ENCODE data around the gene EARS2. TPM values are rescaled to one million over a fixed set of nuclear protein-coding genes. Genes with fewer than 3 reads are reported as not detected.

The EARS2 gene
- total RNA-seq, 1 donor from 2014 or later: 19.7 TPM

DNA sequence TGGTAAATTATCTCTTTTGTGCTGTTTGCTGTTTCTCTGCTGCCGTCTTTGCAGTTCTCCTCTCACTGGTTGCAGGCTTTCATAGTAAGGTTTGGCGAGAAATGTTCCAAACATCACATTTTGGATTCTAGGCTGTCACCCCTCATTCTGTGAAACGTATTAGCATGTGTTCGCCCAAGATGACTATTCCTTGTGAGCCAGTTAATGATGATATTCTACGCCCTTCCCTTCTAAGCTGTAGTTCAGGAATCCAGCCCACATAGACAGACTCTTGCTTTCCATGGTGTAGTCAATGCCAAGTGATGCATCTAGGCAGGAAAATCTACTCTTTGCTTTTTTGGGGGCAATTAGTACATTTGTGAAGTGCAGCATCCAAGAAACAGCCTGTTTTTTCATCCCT is 14.7 kb upstream of the EARS2 start:
- TF ChIP-seq EZH2phosphoT487 (IDR thresholded peaks at IDR 0.05) (no peak), EZH2 (IDR thresholded peaks at IDR 0.05) (no peak)
- TF ChIP-seq, protein P1, sequence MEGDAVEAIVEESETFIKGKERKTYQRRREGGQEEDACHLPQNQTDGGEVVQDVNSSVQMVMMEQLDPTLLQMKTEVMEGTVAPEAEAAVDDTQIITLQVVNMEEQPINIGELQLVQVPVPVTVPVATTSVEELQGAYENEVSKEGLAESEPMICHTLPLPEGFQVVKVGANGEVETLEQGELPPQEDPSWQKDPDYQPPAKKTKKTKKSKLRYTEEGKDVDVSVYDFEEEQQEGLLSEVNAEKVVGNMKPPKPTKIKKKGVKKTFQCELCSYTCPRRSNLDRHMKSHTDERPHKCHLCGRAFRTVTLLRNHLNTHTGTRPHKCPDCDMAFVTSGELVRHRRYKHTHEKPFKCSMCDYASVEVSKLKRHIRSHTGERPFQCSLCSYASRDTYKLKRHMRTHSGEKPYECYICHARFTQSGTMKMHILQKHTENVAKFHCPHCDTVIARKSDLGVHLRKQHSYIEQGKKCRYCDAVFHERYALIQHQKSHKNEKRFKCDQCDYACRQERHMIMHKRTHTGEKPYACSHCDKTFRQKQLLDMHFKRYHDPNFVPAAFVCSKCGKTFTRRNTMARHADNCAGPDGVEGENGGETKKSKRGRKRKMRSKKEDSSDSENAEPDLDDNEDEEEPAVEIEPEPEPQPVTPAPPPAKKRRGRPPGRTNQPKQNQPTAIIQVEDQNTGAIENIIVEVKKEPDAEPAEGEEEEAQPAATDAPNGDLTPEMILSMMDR (IDR thresholded peaks at IDR 0.05): no peak
- Mint-ChIP-seq H3K36me3 (peaks cover 23% of the 10 kb centered on the region), H3K27me3 (ENCODE audit: insufficient read depth, low read depth) (no peaks in the 10 kb centered on the region), H3K4me1 (no peaks in the 10 kb centered on the region), H3K27ac (peak overlapping the region; percentile 9), H3K4me3 (no peak overlapping the region), H3K9me3 (no peaks in the 10 kb centered on the region)
- DNase-seq (ENCODE audit: low spot score): no peak
- peaks cover 16% of the 10 kb centered on the region for H4K20me1 ChIP-seq (ENCODE audit: low read depth)
- no peak overlapping the region for H3K27ac ChIP-seq
- H3K79me2 ChIP-seq (ENCODE audit: low read depth): no peaks in the 10 kb centered on the region
- no peaks in the 10 kb centered on the region for H3K36me3 ChIP-seq
- no peak overlapping the region for H2AFZ ChIP-seq (replicated peaks)
- H3K9me3 ChIP-seq (ENCODE audit: low read depth): no peaks in the 10 kb centered on the region
- H3F3A ChIP-seq (ENCODE audit: low read depth): no peaks in the 10 kb centered on the region
- no peak overlapping the region for H3K4me3 ChIP-seq
- H3K4me1 ChIP-seq: no peaks in the 10 kb centered on the region
- H3K9ac ChIP-seq: no peak overlapping the region
- no peak overlapping the region for H3K4me2 ChIP-seq
- no peaks in the 10 kb centered on the region for H3K27me3 ChIP-seq

DNA sequence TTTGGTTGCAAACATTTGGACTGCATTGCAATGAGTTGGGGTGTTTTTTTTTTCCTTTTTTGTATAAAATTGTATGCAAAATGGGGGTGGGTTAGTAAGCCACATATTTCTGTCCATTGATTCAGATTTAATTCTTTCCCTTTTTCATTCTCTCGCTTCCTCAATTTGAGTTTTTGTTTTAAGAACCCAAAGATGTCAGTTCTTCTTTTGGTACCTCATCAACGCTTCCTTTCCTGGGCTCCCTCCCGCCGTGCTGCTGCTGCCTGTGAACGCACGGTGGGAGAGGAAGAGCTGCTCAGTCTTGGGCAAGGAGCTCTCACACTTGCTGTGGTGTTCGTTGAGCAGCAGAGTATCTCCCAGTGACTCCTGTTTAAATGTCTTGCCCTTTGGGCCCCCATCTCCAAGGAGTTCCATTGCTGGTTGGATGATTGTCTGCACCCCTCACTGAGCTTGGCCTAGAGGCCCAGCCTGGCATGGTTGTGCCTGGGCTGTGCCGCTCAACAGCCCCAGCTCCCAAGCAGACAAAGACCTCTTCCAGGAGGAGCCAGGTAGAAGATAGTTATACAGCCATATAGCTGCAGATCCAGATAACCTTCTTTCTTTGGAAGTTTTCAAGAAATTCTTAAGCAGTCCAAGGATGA is 14.0 kb upstream of the EARS2 start:
- Histone ChIP-seq H3K4me1 (no peaks in the 10 kb centered on the region), H3K27me3 (no peaks in the 10 kb centered on the region), H3F3A (ENCODE audit: low read depth) (no peaks in the 10 kb centered on the region), H3K4me2 (no peak overlapping the region), H3K36me3 (no peaks in the 10 kb centered on the region), H3K9me3 (ENCODE audit: low read depth) (no peaks in the 10 kb centered on the region), H3K9ac (no peak overlapping the region), H3K4me3 (no peak overlapping the region), H4K20me1 (ENCODE audit: low read depth) (peaks cover 16% of the 10 kb centered on the region), H3K79me2 (ENCODE audit: low read depth) (no peaks in the 10 kb centered on the region), H3K27ac (no peak overlapping the region), H2AFZ (replicated peaks) (no peak overlapping the region)
- no peaks in the 10 kb centered on the region for H3K4me1 Mint-ChIP-seq
- H3K4me3 Mint-ChIP-seq: no peak overlapping the region
- H3K27me3 Mint-ChIP-seq (ENCODE audit: insufficient read depth, low read depth): no peaks in the 10 kb centered on the region
- peaks cover 27% of the 10 kb centered on the region for H3K36me3 Mint-ChIP-seq
- no peak overlapping the region for H3K27ac Mint-ChIP-seq
- DNase-seq (ENCODE audit: low spot score): no peak
- no peak for TF ChIP-seq EZH2phosphoT487 (IDR thresholded peaks at IDR 0.05)
- no peak for TF ChIP-seq EZH2 (IDR thresholded peaks at IDR 0.05)
- TF ChIP-seq, protein P1 (IDR thresholded peaks at IDR 0.05): no peak
- H3K9me3 Mint-ChIP-seq: no peaks in the 10 kb centered on the region

DNA sequence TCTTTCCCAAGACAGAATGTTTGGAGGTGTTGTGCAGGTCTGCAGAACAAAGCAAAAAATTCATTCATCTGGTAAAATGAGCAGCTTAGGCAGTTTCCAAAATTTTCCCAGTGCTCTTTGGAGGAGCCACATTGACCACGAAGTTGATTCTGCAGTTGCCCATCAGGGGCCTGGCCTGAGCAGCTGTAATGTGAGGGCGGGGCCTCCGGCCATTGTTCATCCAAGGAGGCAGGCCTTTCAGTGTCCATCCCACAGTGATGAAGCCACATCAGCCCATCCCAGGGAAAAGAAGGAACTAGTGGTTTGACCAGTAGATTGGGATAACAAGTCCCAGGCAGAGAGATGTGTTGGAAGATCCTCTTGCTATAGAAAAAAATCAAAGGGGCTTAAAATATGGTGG is 10.5 kb upstream of the EARS2 start:
- no peak overlapping the region for H3K4me2 ChIP-seq
- Mint-ChIP-seq H3K27me3 (ENCODE audit: insufficient read depth, low read depth) (no peaks in the 10 kb centered on the region), H3K27ac (no peak overlapping the region), H3K36me3 (peaks cover 36% of the 10 kb centered on the region), H3K4me1 (no peaks in the 10 kb centered on the region), H3K9me3 (no peaks in the 10 kb centered on the region), H3K4me3 (no peak overlapping the region)
- H3K27ac ChIP-seq: no peak overlapping the region
- H3K36me3 ChIP-seq: peaks cover 4% of the 10 kb centered on the region
- H2AFZ ChIP-seq (replicated peaks): no peak overlapping the region
- H3K79me2 ChIP-seq (ENCODE audit: low read depth): no peaks in the 10 kb centered on the region
- H3K4me1 ChIP-seq: no peaks in the 10 kb centered on the region
- peaks cover 21% of the 10 kb centered on the region for H4K20me1 ChIP-seq (ENCODE audit: low read depth)
- H3K4me3 ChIP-seq: no peak overlapping the region
- TF ChIP-seq EZH2 (IDR thresholded peaks at IDR 0.05) (no peak), EZH2phosphoT487 (IDR thresholded peaks at IDR 0.05) (no peak)
- TF ChIP-seq, protein P1 (IDR thresholded peaks at IDR 0.05): no peak
- no peaks in the 10 kb centered on the region for H3F3A ChIP-seq (ENCODE audit: low read depth)
- H3K9ac ChIP-seq: no peak overlapping the region
- H3K9me3 ChIP-seq (ENCODE audit: low read depth): no peaks in the 10 kb centered on the region
- H3K27me3 ChIP-seq: no peaks in the 10 kb centered on the region
- DNase-seq (ENCODE audit: low spot score): no peak
